Tibial nerve (tissue), 3 donors: ENCODE data around the gene PLCG2.

Experiments
- POLR2A ChIP-seq, 2 donors: fragments of 450-650 bp; IDR thresholded peaks; one replicate each; pipeline ENCODE4 v1.6.1; 2017; ENCODE audit warnings: antibody characterized with exemption in 2 of 2, mild to moderate bottlenecking in 2 of 2, moderate library complexity in 2 of 2
- TF ChIP-seq, protein P1 (sequence below), 5 experiments: fragments of 200-600 bp in 3 of 5; fragments of 450-650 bp in 2 of 5; sonication (generic) in 3 of 5; IDR thresholded peaks; one replicate each; pipeline ENCODE4 v1.5.1; 2016 to 2019; ENCODE audit warnings: antibody characterized with exemption in 5 of 5, mild to moderate bottlenecking in 3 of 5, moderate library complexity in 2 of 5

GRCh38 chr16:81767987-81768592, 11.0 kb upstream of the PLCG2 start:
- TF ChIP-seq, protein P1, sequence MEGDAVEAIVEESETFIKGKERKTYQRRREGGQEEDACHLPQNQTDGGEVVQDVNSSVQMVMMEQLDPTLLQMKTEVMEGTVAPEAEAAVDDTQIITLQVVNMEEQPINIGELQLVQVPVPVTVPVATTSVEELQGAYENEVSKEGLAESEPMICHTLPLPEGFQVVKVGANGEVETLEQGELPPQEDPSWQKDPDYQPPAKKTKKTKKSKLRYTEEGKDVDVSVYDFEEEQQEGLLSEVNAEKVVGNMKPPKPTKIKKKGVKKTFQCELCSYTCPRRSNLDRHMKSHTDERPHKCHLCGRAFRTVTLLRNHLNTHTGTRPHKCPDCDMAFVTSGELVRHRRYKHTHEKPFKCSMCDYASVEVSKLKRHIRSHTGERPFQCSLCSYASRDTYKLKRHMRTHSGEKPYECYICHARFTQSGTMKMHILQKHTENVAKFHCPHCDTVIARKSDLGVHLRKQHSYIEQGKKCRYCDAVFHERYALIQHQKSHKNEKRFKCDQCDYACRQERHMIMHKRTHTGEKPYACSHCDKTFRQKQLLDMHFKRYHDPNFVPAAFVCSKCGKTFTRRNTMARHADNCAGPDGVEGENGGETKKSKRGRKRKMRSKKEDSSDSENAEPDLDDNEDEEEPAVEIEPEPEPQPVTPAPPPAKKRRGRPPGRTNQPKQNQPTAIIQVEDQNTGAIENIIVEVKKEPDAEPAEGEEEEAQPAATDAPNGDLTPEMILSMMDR (IDR thresholded peaks at IDR 0.05) = no peak
- no peak for TF ChIP-seq POLR2A (IDR thresholded peaks at IDR 0.05)
